A549 (cell line): ENCODE results near the gene OR6X1.

Experiments
- CHD2 ChIP-seq: fragments of 150-350 bp; IDR thresholded peaks from 2 replicates; pipeline ENCODE4 v1.6.1; 2014; ENCODE audit warnings: low read length; ENCODE audit not compliant: partially characterized antibody
- EP300 ChIP-seq, 2 experiments: fragments of >200 bp; sonication (Bioruptor Twin); formaldehyde crosslinking; IDR thresholded peaks; 2 replicates in 1 of 2; 3 replicates in 1 of 2; pipeline ENCODE4 v1.6.1; 2016 to 2017
- MAZ ChIP-seq: fragments of 150-350 bp; IDR thresholded peaks from 2 replicates; pipeline ENCODE4 v1.6.1; 2014; ENCODE audit warnings: antibody characterized with exemption, low read depth, low read length, borderline replicate concordance
- NFE2L2 ChIP-seq: fragments of 150-350 bp; conservative IDR thresholded peaks from 2 replicates; pipeline ENCODE4 v1.6.1; 2014; ENCODE audit warnings: low read length
- POLR2AphosphoS2 ChIP-seq: conservative IDR thresholded peaks from 2 replicates; pipeline ENCODE4 v1.6.1; 2012; ENCODE audit warnings: low read length, improper control_type of control experiment, inconsistent platforms
- RAD21 ChIP-seq, 2 experiments: fragments of >200 bp in 1 of 2; sonication (Bioruptor Twin) in 1 of 2; formaldehyde crosslinking in 1 of 2; IDR thresholded peaks in 1 of 2; conservative IDR thresholded peaks in 1 of 2; 2 replicates in 1 of 2; 3 replicates in 1 of 2; pipeline ENCODE4 v1.6.1; 2012 to 2018; ENCODE audit warnings: inconsistent platforms in 1 of 2
- RCOR1 ChIP-seq: fragments of 150-350 bp; IDR thresholded peaks from 2 replicates; pipeline ENCODE4 v1.6.1; 2014; ENCODE audit warnings: antibody characterized with exemption, low read length, low read depth
- TP53 ChIP-seq: fragments of 250-450 bp; sonication (Bioruptor Pico); IDR thresholded peaks from 2 replicates; pipeline ENCODE4 v1.5.0; 2021; ENCODE audit warnings: mild to moderate bottlenecking, moderate library complexity
- ZFP36 ChIP-seq: fragments of 450-650 bp; IDR thresholded peaks from 2 replicates; pipeline ENCODE4 v1.6.1; 2014; ENCODE audit warnings: borderline replicate concordance; ENCODE audit not compliant: partially characterized antibody
- TF ChIP-seq, protein P1 (sequence below): fragments of >200 bp; sonication (Bioruptor Twin); formaldehyde crosslinking; IDR thresholded peaks from 3 replicates; pipeline ENCODE4 v1.5.1; 2016
- TF ChIP-seq, protein P2 (sequence below): IDR thresholded peaks from 2 replicates; pipeline ENCODE4 v1.6.1; 2012

DNA sequence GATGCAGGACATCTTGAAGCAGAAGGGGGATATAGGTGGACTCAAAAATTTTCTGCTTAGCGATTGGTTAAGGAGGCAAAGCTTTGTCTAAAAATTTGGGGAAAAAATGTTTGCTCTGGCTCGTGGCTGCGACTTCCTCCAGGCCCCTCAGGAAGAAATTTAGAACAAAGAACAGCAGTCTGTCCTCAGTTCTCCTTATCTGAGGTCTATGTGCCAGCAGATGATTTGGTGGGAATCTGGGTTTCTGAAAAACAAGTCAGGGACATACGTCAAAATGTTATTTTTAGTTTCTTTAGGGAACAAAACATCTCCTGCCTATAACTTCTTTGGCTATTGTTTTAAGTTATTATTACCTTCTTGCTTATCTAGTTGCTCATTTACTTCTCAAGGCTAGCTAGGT lies 43.8 kb upstream of the OR6X1 start:
- TF ChIP-seq RCOR1 (no peak), EP300 (IDR thresholded peaks at IDR 0.05) (no peak), CHD2 (no peak), MAZ (no peak), RAD21 (conservative IDR thresholded peaks at IDR 0.05 in 1 of 2, IDR thresholded peaks at IDR 0.05 in 1 of 2) (no peak), TP53 (CRISPR knock-in tag) (no peak), POLR2AphosphoS2 (no peak), NFE2L2 (no peak), ZFP36 (no peak)
- TF ChIP-seq, protein P1, sequence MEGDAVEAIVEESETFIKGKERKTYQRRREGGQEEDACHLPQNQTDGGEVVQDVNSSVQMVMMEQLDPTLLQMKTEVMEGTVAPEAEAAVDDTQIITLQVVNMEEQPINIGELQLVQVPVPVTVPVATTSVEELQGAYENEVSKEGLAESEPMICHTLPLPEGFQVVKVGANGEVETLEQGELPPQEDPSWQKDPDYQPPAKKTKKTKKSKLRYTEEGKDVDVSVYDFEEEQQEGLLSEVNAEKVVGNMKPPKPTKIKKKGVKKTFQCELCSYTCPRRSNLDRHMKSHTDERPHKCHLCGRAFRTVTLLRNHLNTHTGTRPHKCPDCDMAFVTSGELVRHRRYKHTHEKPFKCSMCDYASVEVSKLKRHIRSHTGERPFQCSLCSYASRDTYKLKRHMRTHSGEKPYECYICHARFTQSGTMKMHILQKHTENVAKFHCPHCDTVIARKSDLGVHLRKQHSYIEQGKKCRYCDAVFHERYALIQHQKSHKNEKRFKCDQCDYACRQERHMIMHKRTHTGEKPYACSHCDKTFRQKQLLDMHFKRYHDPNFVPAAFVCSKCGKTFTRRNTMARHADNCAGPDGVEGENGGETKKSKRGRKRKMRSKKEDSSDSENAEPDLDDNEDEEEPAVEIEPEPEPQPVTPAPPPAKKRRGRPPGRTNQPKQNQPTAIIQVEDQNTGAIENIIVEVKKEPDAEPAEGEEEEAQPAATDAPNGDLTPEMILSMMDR: no peak
- TF ChIP-seq, protein P2, sequence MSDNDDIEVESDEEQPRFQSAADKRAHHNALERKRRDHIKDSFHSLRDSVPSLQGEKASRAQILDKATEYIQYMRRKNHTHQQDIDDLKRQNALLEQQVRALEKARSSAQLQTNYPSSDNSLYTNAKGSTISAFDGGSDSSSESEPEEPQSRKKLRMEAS: no peak
